Heart left ventricle (tissue), 16 donors: ENCODE measurements around the gene NDUFV1. TPM values are rescaled to one million over a fixed set of nuclear protein-coding genes. Genes with fewer than 3 reads are reported as not detected.
A peak's percentile ranks its signal among the peaks of the same experiment; 100 is the strongest.

Experiments
- ATAC-seq, 4 donors: fragments of 200-7000 bp; cut with Tn5 transposase; one replicate each; pipeline ENCODE4 v1.9.1; 2020 to 2022; ENCODE audit warnings: moderate library complexity in 4 of 4, mild to moderate bottlenecking in 3 of 4, moderate number of reproducible peaks in 1 of 4
- DNase-seq, 5 donors: peaks; one replicate each; pipeline ENCODE4 v3.0.0-alpha.2; 2020
- H3K27ac ChIP-seq, 12 donors: fragments of 200-600 bp; sonication (generic) in 4 of 12; one replicate each; pipeline versions ENCODE4 v1.5.0 to v1.8.0; 2016 to 2022; ENCODE audit warnings: mild to moderate bottlenecking in 2 of 12
- H3K27me3 ChIP-seq, 9 donors: fragments of 200-600 bp; sonication (generic) in 2 of 9; one replicate each; pipeline versions ENCODE4 v1.5.1 to v1.8.0; 2016 to 2022; ENCODE audit warnings: mild to moderate bottlenecking in 3 of 9
- H3K36me3 ChIP-seq, 9 donors: fragments of 200-600 bp; sonication (generic) in 2 of 9; one replicate each; pipeline versions ENCODE4 v1.5.0 to v1.8.0; 2018 to 2022; ENCODE audit warnings: mild to moderate bottlenecking in 2 of 9
- H3K4me1 ChIP-seq, 12 donors: fragments of 200-600 bp; sonication (generic) in 4 of 12; one replicate each; pipeline versions ENCODE4 v1.5.0 to v1.8.0; 2016 to 2022; ENCODE audit warnings: mild to moderate bottlenecking in 3 of 12
- H3K4me3 ChIP-seq, 12 donors: fragments of 200-600 bp; sonication (generic) in 4 of 12; one replicate each; pipeline versions ENCODE4 v1.5.0 to v1.8.0; 2017 to 2022; ENCODE audit warnings: mild to moderate bottlenecking in 9 of 12, moderate library complexity in 4 of 12
- H3K9me3 ChIP-seq, 12 donors: fragments of 200-600 bp; sonication (generic) in 4 of 12; one replicate each; pipeline versions ENCODE4 v1.5.0 to v1.8.0; 2016 to 2022; ENCODE audit warnings: mild to moderate bottlenecking in 1 of 12
- POLR2A ChIP-seq, 2 donors: fragments of 450-650 bp; IDR thresholded peaks; one replicate each; pipeline ENCODE4 v1.6.1; 2017; ENCODE audit warnings: antibody characterized with exemption in 2 of 2, mild to moderate bottlenecking in 2 of 2, moderate library complexity in 2 of 2
- WGBS, 4 donors: extraction: QIAGEN DNeasy Blood & Tissue Kit in 2 of 4; methylation state at CpG; one replicate each; pipeline versions ENCODE4 v1.1.5 to v1.1.7; 2013 to 2018; 5-methylcytosine and 5-hydroxymethylcytosine counted together
- intact Hi-C, 10 donors: fragments of 100-400 bp; cut with DNase I; formaldehyde crosslinking; loops; one replicate each; pipeline versions ENCODE4 v1.11.1 to v1.14.2; 2022
- long read RNA-seq, 3 donors: library from polyadenylated mRNA; unstranded; transcript quantifications; one replicate each; pipeline ENCODE4 v2.0.0, GENCODE V29; 2020 to 2021
- polyA plus RNA-seq, 2 donors: library from polyadenylated mRNA; stranded (reverse); fragments of 200-250 nt; gene quantifications; one replicate each; pipeline ENCODE4 v1.2.3, GENCODE V29; 2013
- total RNA-seq, 9 donors: library from RNA; depleted of rRNA in 2 of 9; stranded (reverse); fragments of >200 nt in 2 of 9; fragmentation: NEBNext Ultra II Directional in 3 of 9; extraction: Animal tissue kit (Norgen Biotek cat#: 25700) in 3 of 9; gene quantifications; one replicate each; pipeline versions ENCODE4 v1.1.0 to v1.2.4, GENCODE V29; 2016 to 2023
- TF ChIP-seq, protein P1 (sequence below), 12 donors: fragments of 200-600 bp; sonication (generic) in 4 of 12; IDR thresholded peaks; one replicate each; pipeline versions ENCODE4 v1.5.0 to v1.8.0; 2018 to 2022; ENCODE audit warnings: antibody characterized with exemption in 12 of 12, mild to moderate bottlenecking in 5 of 12
- donor health status: ischemic (EF 13 %, LVEDD 7.1; RV severe dilation, severe dysfunction).
- donor health status: healthy with polysubstance abuse.
- donor health status: DM: no; HTN: yes; CAD: no.
- donor health status: DM: no; HTN: no; CAD: no.
- donor health status: ischemic (EF 25% LVEDD 6.9; RV normal size, moderate dysfunction).
- donor health status: ischemic (EF 25% LVEDD 5.7; RV mildly dilated, moderate dysfunction).
- donor health status: healthy.
- donor health status: DM: yes; HTN: yes; CAD: no.
- donor health status: ischemic (EF 35%, LVEDD 5.7; RV mildly dilated, moderate dysfunction).
- donor health status: nonischemic (EF 11% LVEDD 7.7; RV severe dilation, severe dysfunction).
- donor health status: DM: yes; HTN: yes; CAD: no.
- donor health status: PGD.
- donor health status: ischemic (EF 29% LVEDD 5.4; RV normal size, mild dysfunction).
- donor health status: nonischemic (EF 23%, LVEDD 6.1; RV moderate dilation, normal function).

Gene NDUFV1
- total RNA-seq (100 to 1,000 TPM; 340 to 897 (median 583) TPM), polyA plus RNA-seq (100 to 1,000 TPM; 342 to 401 TPM)
- long read RNA-seq, donor 1, transcript NDUFV1-228 (2 exons, 573 nt) = minor isoform, 33 of 1,189 reads
- long read RNA-seq, donor 1, transcript NDUFV1-201 (10 exons, 1,596 nt) = major isoform, 777 of 1,189 reads
- long read RNA-seq, donor 1, transcript NDUFV1-216 (10 exons, 1,503 nt) = minor isoform, 11 of 1,189 reads
- long read RNA-seq, donor 1, partial matches to known transcripts = 315 of 1,189 reads
- long read RNA-seq, donor 1, other reads (novel, unspliced or antisense) = 50 of 1,189 reads
- long read RNA-seq, donor 2, transcript NDUFV1-202 (10 exons, 1,512 nt) = minor isoform, 9 of 3,491 reads
- long read RNA-seq, donor 2, transcript NDUFV1-201 (10 exons, 1,596 nt) = major isoform, 3,218 of 3,491 reads
- long read RNA-seq, donor 2, transcript NDUFV1-216 (10 exons, 1,503 nt) = minor isoform, 32 of 3,491 reads
- long read RNA-seq, donor 2, transcript NDUFV1-228 (2 exons, 573 nt) = minor isoform, 6 of 3,491 reads
- long read RNA-seq, donor 2, partial matches to known transcripts = 105 of 3,491 reads
- long read RNA-seq, donor 2, other reads (novel, unspliced or antisense) = 118 of 3,491 reads
- long read RNA-seq, donor 3, transcript NDUFV1-228 (2 exons, 573 nt) = minor isoform, 10 of 525 reads
- long read RNA-seq, donor 3, transcript NDUFV1-201 (10 exons, 1,596 nt) = major isoform, 337 of 525 reads
- long read RNA-seq, donor 3, partial matches to known transcripts = 159 of 525 reads
- long read RNA-seq, donor 3, other reads (novel, unspliced or antisense) = 19 of 525 reads

- H3K4me3 ChIP-seq = peak within 1 kb of the TSS; percentile 72 to 100 (median 94)
- 0 to 2% (median 1%) methylated on average over 17 to 69 of the region's 69 CpGs for WGBS, 4 donors
- peaks cover 0 to 35% (median 33%) of the 10 kb centered on the region in 9 donors for H3K36me3 ChIP-seq
- H3K9me3 ChIP-seq = no peaks in the 10 kb centered on the region
- peak; percentile 97 to 99 (median 98) for DNase-seq
- no peaks in the 10 kb centered on the region for H3K27me3 ChIP-seq
- H3K4me1 ChIP-seq = peaks cover 3 to 23% (median 17%) of the 10 kb centered on the region in 12 donors
- intact Hi-C loops = loop anchor here in 4 of 10 donors (1.0 to 2.0 kb wide), 3 partner anchors 22 to 24 kb away; partner anchors contain the start of gene GSTP1 (in 2 of the 4)
- peak; percentile 45 to 82 for TF ChIP-seq POLR2A (IDR thresholded peaks at IDR 0.05)
- TF ChIP-seq, protein P1, sequence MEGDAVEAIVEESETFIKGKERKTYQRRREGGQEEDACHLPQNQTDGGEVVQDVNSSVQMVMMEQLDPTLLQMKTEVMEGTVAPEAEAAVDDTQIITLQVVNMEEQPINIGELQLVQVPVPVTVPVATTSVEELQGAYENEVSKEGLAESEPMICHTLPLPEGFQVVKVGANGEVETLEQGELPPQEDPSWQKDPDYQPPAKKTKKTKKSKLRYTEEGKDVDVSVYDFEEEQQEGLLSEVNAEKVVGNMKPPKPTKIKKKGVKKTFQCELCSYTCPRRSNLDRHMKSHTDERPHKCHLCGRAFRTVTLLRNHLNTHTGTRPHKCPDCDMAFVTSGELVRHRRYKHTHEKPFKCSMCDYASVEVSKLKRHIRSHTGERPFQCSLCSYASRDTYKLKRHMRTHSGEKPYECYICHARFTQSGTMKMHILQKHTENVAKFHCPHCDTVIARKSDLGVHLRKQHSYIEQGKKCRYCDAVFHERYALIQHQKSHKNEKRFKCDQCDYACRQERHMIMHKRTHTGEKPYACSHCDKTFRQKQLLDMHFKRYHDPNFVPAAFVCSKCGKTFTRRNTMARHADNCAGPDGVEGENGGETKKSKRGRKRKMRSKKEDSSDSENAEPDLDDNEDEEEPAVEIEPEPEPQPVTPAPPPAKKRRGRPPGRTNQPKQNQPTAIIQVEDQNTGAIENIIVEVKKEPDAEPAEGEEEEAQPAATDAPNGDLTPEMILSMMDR (IDR thresholded peaks at IDR 0.05) = peak; percentile 50 to 83 (median 72)
- peak within 1 kb of the TSS; percentile 79 to 97 (median 92) for H3K27ac ChIP-seq
- peak; percentile 97 to 100 (median 99) for ATAC-seq
These were observed at the start of gene NDUFV1 for GRCh38 chr11:67606492-67607295. NDUFV1 (plus strand) TSS chr11:67606936; CDS start chr11:67607005, 69 bp downstream.

- Histone ChIP-seq H3K36me3 (no peaks in the 10 kb centered on the region), H3K27ac (peak overlapping the region in 11 of 12 donors; percentile 34 to 70 (median 53)), H3K9me3 (no peaks in the 10 kb centered on the region), H3K4me3 (peak overlapping the region in 5 of 12 donors; percentile 5 to 17 (median 7)), H3K4me1 (peaks cover 0 to 11% (median 6%) of the 10 kb centered on the region in 12 donors), H3K27me3 (no peaks in the 10 kb centered on the region)
- DNase-seq (peak in 4 of 5 donors; percentile 56 to 90 (median 72)), ATAC-seq (peak; percentile 81 to 96 (median 93))
- TF ChIP-seq, protein P1 (IDR thresholded peaks at IDR 0.05) = no peak
- TF ChIP-seq POLR2A (IDR thresholded peaks at IDR 0.05) = peak in 1 of 2 donors; percentile 19
- intact Hi-C loops = no loop called here
- WGBS, 4 donors = 39 to 48% (median 40%) methylated on average over 15 to 19 of the region's 19 CpGs
These were observed 48.5 kb upstream of the NDUFV1 start for GRCh38 chr11:67558084-67558772.

- Histone ChIP-seq H3K27ac (no peak overlapping the region), H3K36me3 (no peaks in the 10 kb centered on the region), H3K4me1 (peaks cover 0 to 23% (median 16%) of the 10 kb centered on the region in 12 donors), H3K9me3 (no peaks in the 10 kb centered on the region), H3K27me3 (no peaks in the 10 kb centered on the region), H3K4me3 (no peak overlapping the region)
- WGBS, 4 donors = 79 to 82% (median 81%) methylated on average over 10 of the region's 10 CpGs
- no peak for DNase-seq
- TF ChIP-seq POLR2A (IDR thresholded peaks at IDR 0.05) = no peak
- TF ChIP-seq, protein P1 (IDR thresholded peaks at IDR 0.05) = no peak
- no peak for ATAC-seq
- intact Hi-C loops = no loop called here
These were observed 44.6 kb upstream of the NDUFV1 start for GRCh38 chr11:67561971-67562619.
